Adrenal gland (tissue), 5 donors: ENCODE measurements around the gene UNC13D.

ENCODE experiments used
- CTCF ChIP-seq, 6 experiments: fragments of 450-650 bp in 4 of 6; fragments of 200-600 bp in 2 of 6; sonication (generic) in 1 of 6; IDR thresholded peaks; 1 replicate in 5 of 6; 2 replicates in 1 of 6; pipeline versions ENCODE4 v1.5.1 to v1.8.0; 2016 to 2021; ENCODE audit warnings: antibody characterized with exemption in 6 of 6, mild to moderate bottlenecking in 2 of 6, moderate library complexity in 1 of 6
- POLR2A ChIP-seq, 2 donors: fragments of 450-650 bp; IDR thresholded peaks; one replicate each; pipeline ENCODE4 v1.6.1; 2017; ENCODE audit warnings: antibody characterized with exemption in 2 of 2, mild to moderate bottlenecking in 2 of 2, moderate library complexity in 1 of 2
- donor health status: DM: no; HTN: no; CAD: no.

- TF ChIP-seq CTCF (IDR thresholded peaks at IDR 0.05) (peak in 2 of 6 experiments; percentile 10 to 45), POLR2A (IDR thresholded peaks at IDR 0.05) (peak; percentile 23 to 51)
Observed at GRCh38 chr17:75878174-75878998, 34.2 kb upstream of the UNC13D start, which contains the start of gene TRIM47.
